Measurements from ENCODE around the gene CLIC6. TPM values are rescaled to one million over a fixed set of nuclear protein-coding genes. Genes with fewer than 3 reads are reported as not detected.

The CLIC6 gene
- total and polyA plus RNA-seq, 2 donors from 2014 or later = 2.1 to 10.1 TPM

- H3K36me3 ChIP-seq (ENCODE audit: control insufficient read depth in 2 of 3, insufficient read depth in 3 of 3, low read length in 3 of 3) = no peaks in the 10 kb centered on the region
- H3K4me3 ChIP-seq (ENCODE audit: low read length in 3 of 3) = no peak overlapping the region
- DNase-seq = no peak
- H3K27me3 ChIP-seq (ENCODE audit: control insufficient read depth, insufficient read depth, low read length) = no peaks in the 10 kb centered on the region
- H3K27ac ChIP-seq (ENCODE audit: low read depth in 2 of 2, low read length in 2 of 2) = no peak overlapping the region
- intact Hi-C loops (cut with DNase I) = no loop called here
- peaks cover 0 to 4% (median 0%) of the 10 kb centered on the region in 3 donors for H3K4me1 ChIP-seq (ENCODE audit: control insufficient read depth in 2 of 3, insufficient read depth in 2 of 3, low read depth in 1 of 3, low read length in 3 of 3)
- no peak overlapping the region for H3K9ac ChIP-seq (ENCODE audit: low read length in 3 of 3)
- FAIRE-seq = no peak
- TF ChIP-seq, protein P1, sequence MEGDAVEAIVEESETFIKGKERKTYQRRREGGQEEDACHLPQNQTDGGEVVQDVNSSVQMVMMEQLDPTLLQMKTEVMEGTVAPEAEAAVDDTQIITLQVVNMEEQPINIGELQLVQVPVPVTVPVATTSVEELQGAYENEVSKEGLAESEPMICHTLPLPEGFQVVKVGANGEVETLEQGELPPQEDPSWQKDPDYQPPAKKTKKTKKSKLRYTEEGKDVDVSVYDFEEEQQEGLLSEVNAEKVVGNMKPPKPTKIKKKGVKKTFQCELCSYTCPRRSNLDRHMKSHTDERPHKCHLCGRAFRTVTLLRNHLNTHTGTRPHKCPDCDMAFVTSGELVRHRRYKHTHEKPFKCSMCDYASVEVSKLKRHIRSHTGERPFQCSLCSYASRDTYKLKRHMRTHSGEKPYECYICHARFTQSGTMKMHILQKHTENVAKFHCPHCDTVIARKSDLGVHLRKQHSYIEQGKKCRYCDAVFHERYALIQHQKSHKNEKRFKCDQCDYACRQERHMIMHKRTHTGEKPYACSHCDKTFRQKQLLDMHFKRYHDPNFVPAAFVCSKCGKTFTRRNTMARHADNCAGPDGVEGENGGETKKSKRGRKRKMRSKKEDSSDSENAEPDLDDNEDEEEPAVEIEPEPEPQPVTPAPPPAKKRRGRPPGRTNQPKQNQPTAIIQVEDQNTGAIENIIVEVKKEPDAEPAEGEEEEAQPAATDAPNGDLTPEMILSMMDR (IDR thresholded peaks at IDR 0.05; ENCODE audit: borderline replicate concordance, extremely low read depth, insufficient read depth) = no peak
- H3K9me3 ChIP-seq (ENCODE audit: control insufficient read depth in 2 of 3, insufficient read depth in 1 of 3, low read length in 3 of 3) = peaks cover 0 to 6% (median 3%) of the 10 kb centered on the region in 3 donors
Measured at GRCh38 chr21:34761758-34762330, 93.0 kb downstream of the CLIC6 start.

GRCh38 chr21:34762786-34763185 is 94.0 kb downstream of the CLIC6 start:
- no peak overlapping the region for H3K27ac ChIP-seq (ENCODE audit: low read depth in 2 of 2, low read length in 2 of 2)
- no peak overlapping the region for H3K4me3 ChIP-seq (ENCODE audit: low read length in 3 of 3)
- H3K9ac ChIP-seq (ENCODE audit: low read length in 3 of 3) = no peak overlapping the region
- intact Hi-C loops (cut with DNase I) = no loop called here
- TF ChIP-seq, protein P1 (IDR thresholded peaks at IDR 0.05; ENCODE audit: borderline replicate concordance, extremely low read depth, insufficient read depth) = no peak
- DNase-seq (no peak), FAIRE-seq (no peak)
- peaks cover 0 to 4% (median 0%) of the 10 kb centered on the region in 3 donors for H3K4me1 ChIP-seq (ENCODE audit: control insufficient read depth in 2 of 3, insufficient read depth in 2 of 3, low read depth in 1 of 3, low read length in 3 of 3)
- H3K9me3 ChIP-seq (ENCODE audit: control insufficient read depth in 2 of 3, insufficient read depth in 1 of 3, low read length in 3 of 3) = peaks cover 0 to 6% (median 3%) of the 10 kb centered on the region in 3 donors
- no peaks in the 10 kb centered on the region for H3K27me3 ChIP-seq (ENCODE audit: control insufficient read depth, insufficient read depth, low read length)
- H3K36me3 ChIP-seq (ENCODE audit: control insufficient read depth in 2 of 3, insufficient read depth in 3 of 3, low read length in 3 of 3) = no peaks in the 10 kb centered on the region

- Histone ChIP-seq H3K4me3 (ENCODE audit: low read length in 3 of 3) (no peak overlapping the region), H3K4me1 (ENCODE audit: control insufficient read depth in 2 of 3, insufficient read depth in 2 of 3, low read depth in 1 of 3, low read length in 3 of 3) (peaks cover 0 to 4% (median 0%) of the 10 kb centered on the region in 3 donors), H3K9ac (ENCODE audit: low read length in 3 of 3) (no peak overlapping the region), H3K9me3 (ENCODE audit: control insufficient read depth in 2 of 3, insufficient read depth in 1 of 3, low read length in 3 of 3) (peaks cover 0 to 6% (median 3%) of the 10 kb centered on the region in 3 donors), H3K36me3 (ENCODE audit: control insufficient read depth in 2 of 3, insufficient read depth in 3 of 3, low read length in 3 of 3) (no peaks in the 10 kb centered on the region), H3K27me3 (ENCODE audit: control insufficient read depth, insufficient read depth, low read length) (no peaks in the 10 kb centered on the region), H3K27ac (ENCODE audit: low read depth in 2 of 2, low read length in 2 of 2) (no peak overlapping the region)
- FAIRE-seq (no peak), DNase-seq (no peak)
- TF ChIP-seq, protein P1 (IDR thresholded peaks at IDR 0.05; ENCODE audit: borderline replicate concordance, extremely low read depth, insufficient read depth) = no peak
- intact Hi-C loops (cut with DNase I) = no loop called here
Measured at GRCh38 chr21:34764715-34765284, 96.0 kb downstream of the CLIC6 start.
